ENCODE measurements around the gene TNFAIP8.

TNFAIP8 gene

GRCh38 chr5:119393746-119394145 lies 37.9 kb downstream of the TNFAIP8 start:
- TF ChIP-seq CREB1 (IDR thresholded peaks at IDR 0.05; ENCODE audit: low read depth) (no peak), EP300 (IDR thresholded peaks at IDR 0.05; ENCODE audit: borderline replicate concordance) (no peak), USF1 (IDR thresholded peaks at IDR 0.05) (no peak), TAF1 (IDR thresholded peaks at IDR 0.05; ENCODE audit: low read depth) (no peak), YY1 (IDR thresholded peaks at IDR 0.05; ENCODE audit: low read depth) (no peak), TCF12 (IDR thresholded peaks at IDR 0.05; ENCODE audit: low read depth) (no peak), CEBPB (IDR thresholded peaks at IDR 0.05) (no peak)

GRCh38 chr5:119395080-119395836 lies 39.4 kb downstream of the TNFAIP8 start:
- TF ChIP-seq EGR1 (IDR thresholded peaks at IDR 0.05) (no peak), EP300 (IDR thresholded peaks at IDR 0.05; ENCODE audit: borderline replicate concordance) (no peak), TEAD4 (IDR thresholded peaks at IDR 0.05) (no peak), TCF12 (IDR thresholded peaks at IDR 0.05; ENCODE audit: low read depth) (no peak), NFIC (IDR thresholded peaks at IDR 0.05) (no peak), FOXM1 (IDR thresholded peaks at IDR 0.05; ENCODE audit: borderline replicate concordance, low read depth) (no peak), RAD21 (IDR thresholded peaks at IDR 0.05; ENCODE audit: low read depth) (no peak), CREB1 (IDR thresholded peaks at IDR 0.05; ENCODE audit: low read depth) (no peak), USF1 (IDR thresholded peaks at IDR 0.05) (no peak), TAF1 (IDR thresholded peaks at IDR 0.05; ENCODE audit: low read depth) (no peak), REST (IDR thresholded peaks at IDR 0.05; ENCODE audit: low read depth) (no peak)

- TF ChIP-seq ZBTB7A (IDR thresholded peaks at IDR 0.05; ENCODE audit: low read depth): no peak
- TF ChIP-seq REST (IDR thresholded peaks at IDR 0.05; ENCODE audit: low read depth): no peak
- no peak for TF ChIP-seq YY1 (IDR thresholded peaks at IDR 0.05; ENCODE audit: low read depth)
Observed at GRCh38 chr5:119396030-119396664, 40.3 kb downstream of the TNFAIP8 start.

GRCh38 chr5:119397518-119398380 lies 41.9 kb downstream of the TNFAIP8 start:
- TF ChIP-seq EP300 (IDR thresholded peaks at IDR 0.05; ENCODE audit: borderline replicate concordance): no peak
- no peak for TF ChIP-seq RAD21 (IDR thresholded peaks at IDR 0.05; ENCODE audit: low read depth)
- no peak for TF ChIP-seq NFIC (IDR thresholded peaks at IDR 0.05)
- no peak for TF ChIP-seq CREB1 (IDR thresholded peaks at IDR 0.05; ENCODE audit: low read depth)
- TF ChIP-seq REST (IDR thresholded peaks at IDR 0.05; ENCODE audit: low read depth): no peak
- TF ChIP-seq TAF1 (IDR thresholded peaks at IDR 0.05; ENCODE audit: low read depth): no peak
- TF ChIP-seq CEBPB (IDR thresholded peaks at IDR 0.05): no peak
- TF ChIP-seq MAX (IDR thresholded peaks at IDR 0.05): no peak
- TF ChIP-seq USF1 (IDR thresholded peaks at IDR 0.05): no peak
- no peak for TF ChIP-seq TEAD4 (IDR thresholded peaks at IDR 0.05)
- no peak for TF ChIP-seq EGR1 (IDR thresholded peaks at IDR 0.05)
- TF ChIP-seq FOXM1 (IDR thresholded peaks at IDR 0.05; ENCODE audit: borderline replicate concordance, low read depth): no peak
